ENCODE data around the gene PRICKLE1.

PRICKLE1 gene

DNA sequence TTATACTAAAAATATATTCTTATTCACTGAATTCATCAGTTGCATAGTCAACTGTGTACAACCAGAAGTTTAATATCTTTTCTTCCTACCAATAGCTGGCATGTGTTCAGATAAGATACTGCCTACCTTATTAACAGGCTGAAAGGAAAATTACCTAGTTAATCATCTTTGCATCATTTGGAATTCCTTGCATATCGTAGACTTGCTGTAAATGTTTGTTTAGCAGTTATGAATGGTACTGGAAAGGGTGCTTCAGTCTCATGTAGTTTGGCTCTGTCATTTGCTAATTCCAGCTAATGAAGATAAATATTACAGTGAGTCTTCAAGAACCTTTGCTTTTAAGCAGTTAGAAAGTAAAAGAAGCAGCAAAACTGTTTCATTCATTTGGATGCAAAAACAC, 179.2 kb downstream of the PRICKLE1 start:
- H3K4me1 ChIP-seq (ENCODE audit: low read depth, poor library complexity, severe bottlenecking), result peaks cover 3% of the 10 kb centered on the region
- no peaks in the 10 kb centered on the region for H3K36me3 ChIP-seq (ENCODE audit: insufficient read depth)
- no peaks in the 10 kb centered on the region for H3K27me3 ChIP-seq (ENCODE audit: insufficient read depth, low read depth)
- H3K4me3 ChIP-seq (IDR thresholded peaks at IDR 0.05; ENCODE audit: insufficient read depth, low read depth, low read length), result no peak overlapping the region
- no peak overlapping the region for H2AFZ ChIP-seq (ENCODE audit: low read depth)
- H3K4me2 ChIP-seq, result no peak overlapping the region
- no peaks in the 10 kb centered on the region for H4K20me1 ChIP-seq (ENCODE audit: insufficient read depth)
- TF ChIP-seq, protein P1, sequence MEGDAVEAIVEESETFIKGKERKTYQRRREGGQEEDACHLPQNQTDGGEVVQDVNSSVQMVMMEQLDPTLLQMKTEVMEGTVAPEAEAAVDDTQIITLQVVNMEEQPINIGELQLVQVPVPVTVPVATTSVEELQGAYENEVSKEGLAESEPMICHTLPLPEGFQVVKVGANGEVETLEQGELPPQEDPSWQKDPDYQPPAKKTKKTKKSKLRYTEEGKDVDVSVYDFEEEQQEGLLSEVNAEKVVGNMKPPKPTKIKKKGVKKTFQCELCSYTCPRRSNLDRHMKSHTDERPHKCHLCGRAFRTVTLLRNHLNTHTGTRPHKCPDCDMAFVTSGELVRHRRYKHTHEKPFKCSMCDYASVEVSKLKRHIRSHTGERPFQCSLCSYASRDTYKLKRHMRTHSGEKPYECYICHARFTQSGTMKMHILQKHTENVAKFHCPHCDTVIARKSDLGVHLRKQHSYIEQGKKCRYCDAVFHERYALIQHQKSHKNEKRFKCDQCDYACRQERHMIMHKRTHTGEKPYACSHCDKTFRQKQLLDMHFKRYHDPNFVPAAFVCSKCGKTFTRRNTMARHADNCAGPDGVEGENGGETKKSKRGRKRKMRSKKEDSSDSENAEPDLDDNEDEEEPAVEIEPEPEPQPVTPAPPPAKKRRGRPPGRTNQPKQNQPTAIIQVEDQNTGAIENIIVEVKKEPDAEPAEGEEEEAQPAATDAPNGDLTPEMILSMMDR (conservative IDR thresholded peaks at IDR 0.05; ENCODE audit: low read depth, low read length), result no peak
- no peak overlapping the region for H3K27ac ChIP-seq
- no peaks in the 10 kb centered on the region; the same call in 1 of the 2 replicates for H3K79me2 ChIP-seq (ENCODE audit: insufficient read depth, low read depth)
- H3K9ac ChIP-seq, result no peak overlapping the region

DNA sequence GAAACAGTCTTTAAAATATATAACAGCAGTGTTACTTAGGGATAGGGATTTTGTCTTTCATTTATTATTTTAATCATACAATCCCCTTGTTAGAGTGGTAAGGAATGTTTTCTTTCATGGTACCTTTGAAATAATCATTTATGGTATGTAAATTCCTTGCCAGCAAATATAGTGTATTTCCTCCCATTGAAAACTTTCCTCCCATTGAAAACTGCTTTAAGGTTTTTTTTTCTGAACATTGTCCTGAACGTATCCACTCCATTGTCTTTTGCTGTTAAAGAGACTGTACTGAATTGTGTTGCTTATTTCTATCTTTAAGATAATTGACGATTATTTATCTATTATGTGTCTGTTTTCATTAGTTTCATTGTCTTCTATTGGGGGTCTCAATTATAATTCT, 180.1 kb downstream of the PRICKLE1 start:
- Histone ChIP-seq H3K79me2 (ENCODE audit: insufficient read depth, low read depth) (no peaks in the 10 kb centered on the region; the same call in 1 of the 2 replicates), H3K9ac (no peak overlapping the region), H3K27me3 (ENCODE audit: insufficient read depth, low read depth) (no peaks in the 10 kb centered on the region), H3K4me1 (ENCODE audit: low read depth, poor library complexity, severe bottlenecking) (peaks cover 3% of the 10 kb centered on the region), H3K36me3 (ENCODE audit: insufficient read depth) (no peaks in the 10 kb centered on the region), H3K27ac (no peak overlapping the region), H3K4me3 (IDR thresholded peaks at IDR 0.05; ENCODE audit: insufficient read depth, low read depth, low read length) (no peak overlapping the region), H4K20me1 (ENCODE audit: insufficient read depth) (no peaks in the 10 kb centered on the region), H3K4me2 (no peak overlapping the region), H2AFZ (ENCODE audit: low read depth) (no peak overlapping the region)
- TF ChIP-seq, protein P1 (conservative IDR thresholded peaks at IDR 0.05; ENCODE audit: low read depth, low read length), result no peak

DNA sequence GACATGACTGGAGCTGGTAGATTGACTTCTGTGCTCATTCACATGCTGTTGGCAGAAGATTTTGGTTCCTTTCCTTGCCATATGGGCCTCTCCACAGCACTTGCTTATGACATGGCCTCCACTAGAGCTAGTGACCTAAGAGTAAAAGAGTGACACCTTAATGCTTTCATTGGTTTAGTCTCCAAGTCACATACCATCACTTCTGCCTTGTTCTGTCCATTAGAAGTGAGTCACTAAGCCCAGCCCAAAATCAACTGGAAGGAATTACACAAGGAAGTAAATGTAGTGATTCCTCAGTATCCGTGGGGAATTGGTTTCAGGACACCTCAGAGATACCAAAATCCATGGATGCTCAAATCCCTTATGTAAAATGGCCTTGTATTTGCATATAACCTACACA, 182.2 kb downstream of the PRICKLE1 start:
- no peak overlapping the region for H3K4me3 ChIP-seq (IDR thresholded peaks at IDR 0.05; ENCODE audit: insufficient read depth, low read depth, low read length)
- H3K36me3 ChIP-seq (ENCODE audit: insufficient read depth), result no peaks in the 10 kb centered on the region
- H3K27me3 ChIP-seq (ENCODE audit: insufficient read depth, low read depth), result no peaks in the 10 kb centered on the region
- H3K9ac ChIP-seq, result no peak overlapping the region
- no peak overlapping the region for H2AFZ ChIP-seq (ENCODE audit: low read depth)
- TF ChIP-seq, protein P1 (conservative IDR thresholded peaks at IDR 0.05; ENCODE audit: low read depth, low read length), result no peak
- H3K79me2 ChIP-seq (ENCODE audit: insufficient read depth, low read depth), result no peaks in the 10 kb centered on the region
- H4K20me1 ChIP-seq (ENCODE audit: insufficient read depth), result no peaks in the 10 kb centered on the region
- peaks cover 3% of the 10 kb centered on the region for H3K4me1 ChIP-seq (ENCODE audit: low read depth, poor library complexity, severe bottlenecking)
- H3K27ac ChIP-seq, result no peak overlapping the region
- no peak overlapping the region for H3K4me2 ChIP-seq
